ENCODE measurements around the gene TEX44. TPM values are rescaled to one million over a fixed set of nuclear protein-coding genes. Genes with fewer than 3 reads are reported as not detected.
A peak's percentile ranks its signal among the peaks of the same experiment; 100 is the strongest.

Gene TEX44
- total RNA-seq, 2 experiments from 2014 or later = not detected

GRCh38 chr2:231597014-231597611 is 4.4 kb downstream of the TEX44 start:
- H3K4me3 Mint-ChIP-seq = no peak overlapping the region
- H3K27me3 Mint-ChIP-seq = no peaks in the 10 kb centered on the region
- DNase-seq = no peak
- ATAC-seq = no peak
- intact Hi-C loops (cut with DNase I, micrococcal nuclease) = no loop called here
- no peaks in the 10 kb centered on the region for H3K9me3 Mint-ChIP-seq (ENCODE audit: low read depth)
- H3K27ac Mint-ChIP-seq = no peak overlapping the region
- CTCF ChIA-PET = interaction anchor here (0.6 to 5.9 kb wide), 3 partner anchors 14 to 170 kb away, joined by 3 to 66 read pairs (median 4); no protein-coding TSS in a partner anchor
- H3K36me3 Mint-ChIP-seq (ENCODE audit: low read depth) = no peaks in the 10 kb centered on the region
- no peaks in the 10 kb centered on the region for H3K4me1 Mint-ChIP-seq
- POLR2A ChIA-PET = no interaction called here

- ATAC-seq = no peak
Measured at GRCh38 chr2:231597627-231598026, 5.0 kb downstream of the TEX44 start.

GRCh38 chr2:231600619-231601355 is 8.1 kb downstream of the TEX44 start:
- intact Hi-C loops (cut with DNase I, micrococcal nuclease) = loop anchor here (1.0 to 2.0 kb wide), 4 partner anchors 37 to 84 kb away; partner anchors contain the start of gene NMUR1 (in 1 of the 2)
- ChIA-PET CTCF (interaction anchor here (0.6 to 5.9 kb wide), 31 partner anchors 10 to 456 kb away, joined by 3 to 66 read pairs (median 4); partner anchors contain the start of genes NCL and NMUR1), POLR2A (interaction anchor here (0.6 to 1.4 kb wide), 3 partner anchors 32 to 114 kb away, joined by 3 to 6 read pairs (median 4); no protein-coding TSS in a partner anchor)
- no peaks in the 10 kb centered on the region for H3K36me3 Mint-ChIP-seq (ENCODE audit: low read depth)
- H3K4me1 Mint-ChIP-seq = peaks cover 6% of the 10 kb centered on the region
- DNase-seq = no peak
- no peak overlapping the region for H3K4me3 Mint-ChIP-seq
- no peaks in the 10 kb centered on the region for H3K9me3 Mint-ChIP-seq (ENCODE audit: low read depth)
- H3K27me3 Mint-ChIP-seq = peaks cover 2% of the 10 kb centered on the region
- H3K27ac Mint-ChIP-seq = no peak overlapping the region
- no peak for ATAC-seq

More at GRCh38 chr2:231597627-231598026, 5.0 kb downstream of the TEX44 start:
- POLR2A ChIA-PET = no interaction called here
- H3K4me1 Mint-ChIP-seq = no peaks in the 10 kb centered on the region
- CTCF ChIA-PET = interaction anchor here (0.6 to 5.9 kb wide), 2 partner anchors 14 to 84 kb away, joined by 3 to 66 read pairs; no protein-coding TSS in a partner anchor
- no peak overlapping the region for H3K4me3 Mint-ChIP-seq
- intact Hi-C loops (cut with DNase I, micrococcal nuclease) = no loop called here
- H3K36me3 Mint-ChIP-seq (ENCODE audit: low read depth) = no peaks in the 10 kb centered on the region
- no peak overlapping the region for H3K27ac Mint-ChIP-seq
- H3K9me3 Mint-ChIP-seq (ENCODE audit: low read depth) = no peaks in the 10 kb centered on the region
- DNase-seq = no peak
- H3K27me3 Mint-ChIP-seq = no peaks in the 10 kb centered on the region

GRCh38 chr2:231601356-231602229 is 8.9 kb downstream of the TEX44 start:
- ATAC-seq (peak; percentile 82), DNase-seq (peak; percentile 93)
- Mint-ChIP-seq H3K4me1 (peaks cover 6% of the 10 kb centered on the region), H3K27ac (no peak overlapping the region), H3K27me3 (peaks cover 2% of the 10 kb centered on the region), H3K36me3 (ENCODE audit: low read depth) (no peaks in the 10 kb centered on the region), H3K4me3 (no peak overlapping the region), H3K9me3 (ENCODE audit: low read depth) (no peaks in the 10 kb centered on the region)
- CTCF ChIA-PET = interaction anchor here (0.6 to 5.9 kb wide), 36 partner anchors 10 to 570 kb away, joined by 3 to 66 read pairs (median 4); partner anchors contain the start of genes NCL and NMUR1
- intact Hi-C loops (cut with DNase I, micrococcal nuclease) = loop anchor here (1.0 to 2.0 kb wide), 4 partner anchors 38 to 85 kb away; partner anchors contain the start of gene NMUR1 (in 1 of the 2)
- POLR2A ChIA-PET = interaction anchor here (0.6 to 1.4 kb wide), 5 partner anchors 10 to 113 kb away, joined by 3 to 6 read pairs (median 3); no protein-coding TSS in a partner anchor

DNA sequence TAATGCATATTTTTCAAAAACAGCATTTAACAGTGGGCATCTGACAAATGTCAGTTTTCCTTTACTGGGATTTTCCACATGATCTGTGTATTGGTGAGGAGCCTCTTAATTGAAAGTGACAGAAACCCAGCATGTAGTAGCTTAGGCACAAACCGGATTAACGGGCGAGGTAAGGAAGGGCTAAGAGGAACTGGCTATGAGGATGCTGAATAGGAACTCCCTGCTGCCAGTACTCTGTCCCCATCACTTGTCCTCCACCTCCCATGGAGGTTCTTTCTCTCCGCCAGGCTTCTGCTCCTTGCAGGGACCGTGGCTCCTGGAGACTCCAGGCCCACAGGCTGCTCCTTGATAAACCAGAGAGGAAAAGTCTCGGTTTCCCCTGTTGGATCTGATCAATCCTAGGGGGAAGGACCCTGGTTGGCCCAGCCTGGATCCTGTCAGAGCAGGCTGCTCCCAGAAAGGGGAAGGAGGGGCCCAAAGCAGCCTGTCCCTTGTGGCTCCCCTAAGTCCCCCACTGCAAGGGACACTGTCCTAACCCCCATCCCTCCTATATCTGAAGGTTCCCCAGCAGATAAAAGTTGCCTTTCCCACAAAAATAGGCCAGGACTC is 10.3 kb downstream of the TEX44 start:
- peaks cover 2% of the 10 kb centered on the region for H3K27me3 Mint-ChIP-seq
- intact Hi-C loops (cut with DNase I, micrococcal nuclease) = no loop called here
- DNase-seq (no peak), ATAC-seq (no peak)
- peaks cover 6% of the 10 kb centered on the region for H3K4me1 Mint-ChIP-seq
- no peaks in the 10 kb centered on the region for H3K9me3 Mint-ChIP-seq (ENCODE audit: low read depth)
- H3K4me3 Mint-ChIP-seq = no peak overlapping the region
- H3K27ac Mint-ChIP-seq = no peak overlapping the region
- POLR2A ChIA-PET = no interaction called here
- CTCF ChIA-PET = interaction anchor here (0.7 to 5.9 kb wide), 9 partner anchors 8 to 121 kb away, joined by 3 to 66 read pairs (median 6); no protein-coding TSS in a partner anchor
- H3K36me3 Mint-ChIP-seq (ENCODE audit: low read depth) = no peaks in the 10 kb centered on the region

- H3K9me3 Mint-ChIP-seq (ENCODE audit: low read depth) = no peaks in the 10 kb centered on the region
- no peak for DNase-seq
- no peak for ATAC-seq
- intact Hi-C loops (cut with DNase I, micrococcal nuclease) = loop anchor here (1.0 to 2.0 kb wide), 4 partner anchors 8 to 139 kb away; partner anchors contain the start of gene NCL (in 1 of the 2)
- POLR2A ChIA-PET = no interaction called here
- H3K4me1 Mint-ChIP-seq = peaks cover 6% of the 10 kb centered on the region
- H3K4me3 Mint-ChIP-seq = peak overlapping the region; percentile 26
- peaks cover 2% of the 10 kb centered on the region for H3K27me3 Mint-ChIP-seq
- CTCF ChIA-PET = interaction anchor here (0.7 to 1.7 kb wide), 7 partner anchors 9 to 138 kb away, joined by 3 to 8 read pairs (median 4); no protein-coding TSS in a partner anchor
- H3K36me3 Mint-ChIP-seq (ENCODE audit: low read depth) = no peaks in the 10 kb centered on the region
- H3K27ac Mint-ChIP-seq = no peak overlapping the region
Measured at GRCh38 chr2:231604101-231604684, 11.5 kb downstream of the TEX44 start.

- peaks cover 2% of the 10 kb centered on the region for H3K27me3 Mint-ChIP-seq
- peak; percentile 81 for ATAC-seq
Measured at GRCh38 chr2:231604685-231605606, 12.3 kb downstream of the TEX44 start.

DNA sequence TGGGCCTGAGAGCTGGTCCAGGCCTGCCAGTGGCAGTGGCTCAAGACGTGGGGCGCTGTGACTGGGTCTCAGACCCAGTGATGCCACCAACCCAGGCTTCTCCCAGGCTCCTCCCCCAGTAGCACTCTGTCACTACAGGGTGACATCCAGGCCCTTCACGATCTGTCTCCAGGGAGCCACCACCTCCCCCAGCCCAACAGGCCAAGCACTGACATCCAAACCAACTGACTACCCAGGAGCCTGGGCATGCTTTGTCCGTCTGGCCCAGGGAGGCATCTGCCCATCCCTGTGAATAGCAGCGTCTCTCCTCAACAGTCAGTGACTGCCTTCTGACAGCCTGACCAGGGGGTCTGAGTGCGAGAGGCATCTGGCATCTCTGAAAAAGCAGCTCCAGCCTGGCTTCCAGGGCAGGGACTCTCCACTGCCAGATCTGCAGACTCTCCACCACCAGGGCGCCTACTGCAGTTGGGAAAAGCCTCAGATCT is 13.0 kb downstream of the TEX44 start:
- H3K4me3 Mint-ChIP-seq = peak overlapping the region; percentile 17
- intact Hi-C loops (cut with DNase I, micrococcal nuclease) = loop anchor here in 1 of 2 experiments (2.0 kb wide), 2 partner anchors 57 to 141 kb away; partner anchors contain the start of gene NCL
- no peaks in the 10 kb centered on the region for H3K9me3 Mint-ChIP-seq (ENCODE audit: low read depth)
- H3K4me1 Mint-ChIP-seq = peaks cover 9% of the 10 kb centered on the region
- ATAC-seq (no peak), DNase-seq (no peak)
- H3K27me3 Mint-ChIP-seq = peaks cover 2% of the 10 kb centered on the region
- ChIA-PET CTCF (interaction anchor here (0.9 to 10.3 kb wide), 4 partner anchors 9 to 109 kb away, joined by 3 to 161 read pairs (median 6); no protein-coding TSS in a partner anchor), POLR2A (interaction anchor here (0.6 kb wide), 1 partner anchor 44 kb away, joined by 4 read pairs; no protein-coding TSS in a partner anchor)
- H3K27ac Mint-ChIP-seq = no peak overlapping the region
- H3K36me3 Mint-ChIP-seq (ENCODE audit: low read depth) = no peaks in the 10 kb centered on the region

More at GRCh38 chr2:231604685-231605606, 12.3 kb downstream of the TEX44 start:
- POLR2A ChIA-PET = interaction anchor here (0.6 kb wide), 1 partner anchor 45 kb away, joined by 4 read pairs; no protein-coding TSS in a partner anchor
- peak; percentile 98 for DNase-seq
- Mint-ChIP-seq H3K36me3 (ENCODE audit: low read depth) (no peaks in the 10 kb centered on the region), H3K27ac (no peak overlapping the region), H3K9me3 (ENCODE audit: low read depth) (no peaks in the 10 kb centered on the region), H3K4me1 (peaks cover 6% of the 10 kb centered on the region), H3K4me3 (peak overlapping the region; percentile 26)
- intact Hi-C loops (cut with DNase I, micrococcal nuclease) = loop anchor here (1.0 to 2.0 kb wide), 4 partner anchors 7 to 140 kb away; partner anchors contain the start of gene NCL (in 1 of the 2)
- CTCF ChIA-PET = interaction anchor here (0.8 to 1.7 kb wide), 7 partner anchors 9 to 139 kb away, joined by 3 to 8 read pairs (median 4); no protein-coding TSS in a partner anchor

GRCh38 chr2:231606941-231607340 is 14.3 kb downstream of the TEX44 start:
- CTCF ChIA-PET = interaction anchor here (0.7 to 10.3 kb wide), 4 partner anchors 89 to 124 kb away, joined by 3 to 161 read pairs (median 5); no protein-coding TSS in a partner anchor
- Mint-ChIP-seq H3K27ac (no peak overlapping the region), H3K9me3 (ENCODE audit: low read depth) (no peaks in the 10 kb centered on the region), H3K4me3 (no peak overlapping the region), H3K27me3 (peaks cover 2% of the 10 kb centered on the region), H3K36me3 (ENCODE audit: low read depth) (no peaks in the 10 kb centered on the region), H3K4me1 (peaks cover 21% of the 10 kb centered on the region)
- POLR2A ChIA-PET = interaction anchor here (0.7 kb wide), 2 partner anchors 103 to 108 kb away, joined by 5 to 6 read pairs; no protein-coding TSS in a partner anchor
- ATAC-seq (no peak), DNase-seq (no peak)
- intact Hi-C loops (cut with DNase I, micrococcal nuclease) = no loop called here
